HG03108 (cell line): ENCODE results near the gene PALD1.

Source experiments
- ATAC-seq: cut with Tn5 transposase; IDR thresholded peaks from one replicate; pipeline ENCODE4 v1.9.1; 2021; ENCODE audit warnings: moderate library complexity; ENCODE audit not compliant: unreplicated experiment

The PALD1 gene

DNA sequence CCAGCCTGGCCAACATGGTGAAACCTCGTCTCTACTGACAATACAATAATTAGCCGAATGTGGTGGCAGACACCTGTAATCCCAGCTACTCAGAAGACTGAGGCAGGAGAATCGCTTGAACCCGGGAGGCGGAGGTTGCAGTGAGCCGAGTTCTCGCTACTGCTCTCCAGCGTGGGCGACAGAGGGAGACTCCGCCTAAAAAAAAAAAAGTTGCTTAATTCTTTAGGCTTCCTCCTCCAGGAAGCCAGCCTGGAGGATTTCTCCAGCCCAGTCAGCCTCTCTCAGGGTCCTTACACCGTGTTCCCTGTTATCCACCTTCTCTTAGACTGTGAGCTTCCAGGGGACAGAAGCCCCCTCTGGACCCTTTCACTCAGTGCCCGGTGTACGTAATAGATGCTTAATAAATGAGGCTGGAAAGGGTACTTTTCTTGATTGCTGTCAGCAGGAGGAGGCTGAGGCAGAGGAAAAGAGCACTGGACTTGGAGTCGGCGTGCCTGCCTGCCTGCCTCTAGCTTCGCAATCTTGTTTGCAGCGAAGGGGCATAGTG, 20.7 kb upstream of the PALD1 start:
- ATAC-seq = no peak

DNA sequence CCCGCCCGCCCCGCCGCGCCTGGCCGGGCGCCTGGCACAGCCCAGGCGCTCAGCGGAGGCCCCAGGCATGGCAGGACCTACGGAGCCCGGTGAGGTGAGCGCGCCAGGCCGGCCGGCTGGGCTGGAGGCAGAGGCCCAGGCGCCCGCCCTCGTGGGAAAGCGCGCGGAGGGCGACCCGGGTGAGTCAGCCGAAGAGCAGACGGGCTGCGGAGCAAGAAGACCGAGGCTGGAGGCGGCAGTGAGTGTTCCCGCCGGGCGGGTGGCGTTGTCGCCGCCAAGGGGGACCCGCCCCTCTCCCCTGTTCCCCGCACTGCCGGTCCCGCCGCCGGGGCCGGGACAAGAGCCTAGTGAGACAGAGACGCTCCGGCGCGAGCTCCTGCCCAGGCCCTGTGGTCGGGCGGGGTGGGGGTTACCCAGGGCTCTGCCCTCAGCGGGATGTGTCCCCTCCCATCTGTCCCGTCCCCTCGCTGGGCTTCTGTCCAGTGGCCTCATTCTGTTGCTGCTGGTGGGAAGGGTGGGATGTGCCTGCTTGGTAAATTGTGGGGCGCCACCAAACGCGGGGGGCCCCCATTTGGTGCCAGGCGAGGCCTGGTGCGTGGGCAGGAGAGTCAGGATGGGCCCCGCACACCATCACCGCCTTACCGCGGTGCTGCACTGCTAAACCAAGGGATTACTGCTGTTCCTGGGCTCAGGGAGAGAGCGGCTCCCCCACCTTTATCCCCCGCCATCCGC, 20.1 kb upstream of the PALD1 start:
- no peak for ATAC-seq

DNA sequence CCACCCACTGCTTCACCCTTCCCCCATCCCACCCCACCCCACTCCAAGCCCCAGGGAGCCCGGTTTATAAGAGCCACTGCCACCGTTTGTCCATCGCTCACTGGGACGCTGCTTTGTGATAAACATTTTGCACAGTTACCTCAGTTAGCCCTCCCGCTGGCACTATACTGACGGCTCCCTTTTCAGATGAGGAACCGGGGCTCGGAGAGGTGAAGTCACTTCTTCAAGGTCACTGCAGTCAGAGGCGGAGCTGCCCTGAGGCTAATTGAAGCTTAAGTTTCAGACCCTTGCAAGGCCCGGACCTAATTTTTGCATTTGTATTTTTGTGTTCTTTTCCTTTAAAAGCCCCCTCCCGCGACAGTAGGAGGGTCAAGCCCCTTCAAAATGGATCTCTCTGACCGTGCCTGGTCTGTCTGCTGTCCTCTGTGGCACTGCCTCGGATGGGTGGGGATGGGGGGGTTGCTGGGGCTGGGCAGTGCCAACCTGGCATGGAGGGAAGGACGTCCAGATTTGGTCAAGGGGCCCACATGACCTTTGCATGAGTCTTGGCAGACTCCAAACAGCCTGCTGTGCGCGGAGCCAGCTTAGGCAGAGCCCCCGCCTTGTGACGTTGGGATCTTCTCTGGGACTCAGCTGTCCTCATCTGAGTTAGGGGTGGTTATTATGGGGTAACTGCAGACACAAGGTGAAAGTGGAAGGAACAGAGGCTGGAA, 19.4 kb upstream of the PALD1 start:
- ATAC-seq = no peak

DNA sequence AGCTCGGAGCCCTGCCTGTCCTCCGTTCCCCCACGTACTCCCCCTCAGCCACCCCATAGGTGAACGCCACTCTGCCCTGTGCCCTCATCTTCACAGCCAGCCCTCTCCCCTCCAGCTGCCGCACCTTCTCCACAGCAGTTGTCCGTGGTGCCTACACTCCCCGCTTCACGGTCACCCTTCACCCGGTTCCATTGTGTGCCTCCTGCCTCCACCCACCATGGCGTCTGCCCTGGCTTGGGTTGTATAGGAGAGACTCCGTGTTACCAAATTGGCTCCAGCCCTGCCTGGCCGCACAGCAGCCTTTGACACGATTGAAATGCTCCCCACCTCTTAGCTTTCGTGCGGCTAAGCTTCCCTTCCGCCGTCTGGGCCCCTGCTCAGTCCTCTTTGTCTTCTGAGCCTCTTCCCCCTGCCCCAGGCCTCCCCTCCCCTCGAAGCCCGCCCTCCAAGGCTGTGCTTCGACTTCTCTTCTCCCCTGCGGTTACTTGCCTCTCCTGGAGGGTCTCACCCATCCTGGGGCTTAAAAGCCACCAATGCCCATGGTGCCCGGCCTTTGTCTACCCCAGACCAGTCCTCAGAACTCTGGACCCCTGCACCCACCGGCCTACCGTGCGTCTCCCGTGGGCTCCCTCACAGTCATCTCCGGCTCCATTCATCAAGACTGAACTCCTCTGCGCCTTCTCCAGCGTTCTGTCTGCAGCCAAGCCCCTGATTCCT, 18.6 kb upstream of the PALD1 start:
- no peak for ATAC-seq

DNA sequence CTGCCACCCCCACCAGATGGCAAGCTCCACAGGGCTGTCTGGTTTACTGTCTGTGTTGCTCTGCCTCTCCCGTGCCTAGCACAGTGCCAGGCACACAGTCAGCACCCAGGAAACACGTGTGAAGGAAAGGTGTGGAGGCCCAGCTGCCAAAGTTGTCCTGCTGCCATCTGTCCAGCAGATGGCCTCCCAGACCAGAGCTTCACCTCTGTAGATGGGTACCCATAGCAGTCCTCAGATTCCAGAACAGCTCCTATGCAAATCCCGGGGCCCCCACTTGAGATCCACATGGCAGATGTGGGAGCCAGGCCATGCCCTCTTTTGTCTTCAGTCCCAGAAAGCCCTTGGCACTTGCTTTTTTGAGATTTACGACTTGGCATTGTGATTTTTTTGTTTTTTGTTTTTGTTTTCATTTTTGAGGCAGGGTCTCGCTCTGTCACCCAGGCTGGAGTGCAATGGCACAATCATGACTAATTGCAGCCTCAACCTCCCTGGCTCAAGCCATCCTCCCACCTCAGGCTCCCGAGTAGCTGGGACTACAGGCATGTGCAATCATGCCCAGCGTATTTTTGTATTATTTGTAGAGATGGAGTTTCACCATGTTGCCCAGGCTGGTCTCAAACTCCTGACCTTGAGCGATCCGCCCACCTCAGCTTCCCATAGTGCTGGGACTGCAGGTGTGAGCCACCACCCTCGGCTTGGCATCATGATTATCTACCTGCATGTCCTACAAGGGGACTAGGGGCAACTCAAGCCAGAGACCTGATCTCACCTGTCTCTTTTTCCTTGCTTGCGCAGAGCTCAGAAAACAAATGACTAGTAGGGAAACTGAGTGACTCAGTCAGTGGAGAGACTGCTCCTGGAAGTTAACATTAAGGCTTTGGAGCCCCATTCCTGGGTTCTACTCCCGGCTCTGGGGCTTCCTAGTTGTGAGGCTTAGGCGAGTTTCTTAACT, 16.9 kb upstream of the PALD1 start:
- ATAC-seq = no peak

DNA sequence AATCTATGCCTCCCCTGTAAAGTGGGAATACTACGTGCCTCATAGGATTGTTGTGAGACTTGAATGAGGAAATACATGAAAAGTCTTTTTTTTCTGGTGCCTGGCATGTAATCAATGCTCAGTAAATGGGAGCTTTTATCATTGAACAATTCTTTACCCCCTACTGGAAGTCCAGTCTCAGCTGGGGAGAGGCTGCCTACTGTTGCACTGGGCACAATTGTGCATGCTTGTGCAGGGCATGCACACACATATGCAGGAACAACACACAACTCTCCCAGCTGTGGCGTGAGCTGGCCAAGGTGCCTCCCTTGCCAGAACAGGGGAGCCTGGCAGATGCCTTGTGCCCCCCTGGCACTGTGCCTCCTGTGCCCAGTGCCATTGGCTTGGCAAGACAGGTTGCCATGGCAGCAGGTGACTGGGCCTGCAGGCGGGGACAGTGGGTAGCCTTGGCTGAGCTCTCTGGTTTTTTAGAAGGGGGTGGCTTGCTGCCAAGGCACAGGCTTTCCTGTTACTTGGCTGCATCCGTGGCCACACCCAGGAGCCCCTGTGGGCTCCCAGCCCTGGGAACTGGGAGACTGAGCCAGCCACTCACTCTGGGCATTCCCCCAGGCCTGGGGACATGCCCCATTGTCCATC, 16.1 kb upstream of the PALD1 start:
- no peak for ATAC-seq

DNA sequence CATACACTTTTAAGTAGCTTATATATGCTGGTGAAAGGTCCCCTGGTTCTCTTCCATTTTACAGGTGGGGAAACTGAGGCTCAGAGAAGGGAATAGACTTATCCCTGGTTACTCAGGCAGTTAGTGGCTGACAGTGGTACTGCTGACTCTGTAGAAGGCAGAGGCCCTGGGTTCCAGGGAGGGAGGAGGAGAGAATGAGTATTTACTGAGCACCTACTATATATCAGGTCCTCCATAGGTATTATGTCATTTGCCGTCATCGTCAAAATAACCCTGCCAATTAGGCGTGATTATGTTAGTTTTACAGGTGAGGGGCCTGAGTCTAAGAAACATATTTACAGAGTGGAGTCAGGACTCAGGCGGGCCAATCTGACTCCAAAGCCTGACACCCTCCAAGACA, 13.3 kb upstream of the PALD1 start:
- ATAC-seq = no peak

DNA sequence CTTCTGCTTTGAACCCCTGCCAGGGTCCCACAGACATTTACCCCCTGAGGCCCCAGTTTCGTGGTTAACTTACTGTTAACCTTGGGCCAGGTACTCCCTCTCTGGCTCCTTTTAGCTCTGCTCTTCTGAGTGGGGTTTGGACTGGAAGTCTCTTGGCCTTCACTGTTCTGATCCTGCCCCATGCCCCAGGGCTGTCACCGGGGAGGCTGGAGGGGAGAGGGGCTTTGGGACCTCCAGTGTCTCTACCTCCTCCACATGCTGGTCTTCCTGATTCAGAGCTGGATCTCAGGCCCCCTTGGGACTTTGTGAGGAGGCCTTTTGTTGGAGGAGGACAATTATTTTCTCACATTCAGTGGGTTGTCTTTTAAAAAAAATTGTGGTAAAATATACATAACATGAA, 12.7 kb upstream of the PALD1 start:
- no peak for ATAC-seq

DNA sequence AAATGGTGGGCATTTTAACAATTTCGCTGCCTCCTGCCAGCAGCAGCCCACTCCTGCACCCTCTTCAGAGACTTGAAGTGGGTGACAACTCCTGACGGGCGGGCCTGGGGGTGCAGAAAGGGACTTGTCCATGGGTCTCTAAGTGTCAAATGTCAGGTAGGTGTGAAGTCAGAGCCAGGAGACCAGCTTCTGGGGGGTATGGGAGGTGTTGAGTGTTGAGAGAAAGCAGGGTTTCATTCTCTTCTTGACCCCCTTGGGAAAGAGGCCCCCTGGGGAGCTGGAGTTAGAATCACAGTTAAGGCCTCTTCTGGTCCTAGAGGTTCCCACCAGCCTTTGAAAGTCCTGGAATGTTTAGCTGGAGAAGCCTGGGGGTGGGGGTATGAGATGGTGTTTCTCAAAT, 11.6 kb upstream of the PALD1 start:
- no peak for ATAC-seq

DNA sequence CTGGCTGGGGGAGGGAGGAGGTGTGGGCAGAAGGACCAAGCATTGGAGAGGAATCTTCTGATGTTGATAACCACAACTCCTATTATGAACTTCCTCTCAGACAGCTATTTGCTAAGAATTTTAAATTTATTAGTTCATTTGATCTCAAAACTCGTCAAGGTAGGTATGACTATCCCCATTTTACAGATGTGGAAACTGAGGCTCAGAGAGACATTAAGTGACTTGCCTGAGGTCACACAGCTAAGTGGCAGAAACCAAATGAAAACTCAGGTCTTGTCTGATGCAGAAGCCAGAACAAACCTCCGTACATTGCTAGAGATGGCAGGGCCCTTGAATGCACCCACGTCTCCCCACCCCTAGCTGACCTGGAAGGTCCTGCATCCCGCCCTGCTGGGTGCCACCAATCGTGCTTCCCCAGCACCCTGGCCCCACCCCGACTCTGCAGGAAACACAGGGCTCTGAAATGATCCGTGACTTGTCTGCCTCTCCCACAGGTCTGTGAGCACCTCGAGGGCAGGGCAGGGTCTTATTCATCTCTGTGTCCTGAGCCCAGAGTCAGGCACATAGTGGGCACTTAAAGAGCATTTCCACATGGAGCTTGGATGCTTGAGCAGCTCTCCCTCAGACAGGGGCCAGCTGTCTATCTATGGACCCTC, 5.6 kb upstream of the PALD1 start:
- ATAC-seq = no peak

DNA sequence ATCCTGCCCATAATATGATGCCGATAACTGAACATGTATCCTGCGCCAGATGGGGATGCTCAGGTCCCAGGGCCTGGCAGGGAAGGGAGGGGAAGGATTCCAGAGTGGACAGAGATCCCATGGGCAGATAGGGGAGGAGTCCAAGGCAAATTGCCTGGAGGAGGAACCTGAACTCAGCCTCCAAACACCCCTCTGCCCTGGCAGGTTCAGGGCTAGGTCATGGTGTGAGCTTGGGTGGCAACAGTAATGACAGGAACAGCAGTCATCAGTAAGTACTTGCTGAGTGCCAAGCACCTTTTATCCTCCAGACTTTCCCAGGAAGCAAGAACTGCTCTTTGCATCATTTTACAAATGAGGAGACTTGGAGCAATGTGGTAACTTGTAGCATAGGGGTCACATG, 3.8 kb upstream of the PALD1 start:
- ATAC-seq = no peak

DNA sequence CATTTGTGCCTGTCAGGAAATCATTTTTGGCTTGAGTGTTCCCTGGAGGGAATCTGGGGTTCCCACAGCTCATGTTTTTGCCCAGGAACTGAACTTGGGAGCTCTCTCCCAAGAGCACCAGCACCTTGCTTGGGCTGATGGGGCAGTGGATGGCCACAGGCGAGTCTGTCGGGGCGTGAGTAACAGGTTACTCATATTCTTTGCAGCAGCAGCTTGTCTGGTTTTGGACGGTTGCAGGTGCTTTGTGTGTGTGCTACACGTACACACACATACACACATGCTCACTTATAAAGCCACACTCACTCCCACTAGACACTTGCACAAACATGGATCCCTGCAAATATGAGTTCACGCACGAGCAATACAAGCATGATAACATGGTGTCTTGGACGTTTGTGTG, 2.9 kb upstream of the PALD1 start:
- no peak for ATAC-seq

DNA sequence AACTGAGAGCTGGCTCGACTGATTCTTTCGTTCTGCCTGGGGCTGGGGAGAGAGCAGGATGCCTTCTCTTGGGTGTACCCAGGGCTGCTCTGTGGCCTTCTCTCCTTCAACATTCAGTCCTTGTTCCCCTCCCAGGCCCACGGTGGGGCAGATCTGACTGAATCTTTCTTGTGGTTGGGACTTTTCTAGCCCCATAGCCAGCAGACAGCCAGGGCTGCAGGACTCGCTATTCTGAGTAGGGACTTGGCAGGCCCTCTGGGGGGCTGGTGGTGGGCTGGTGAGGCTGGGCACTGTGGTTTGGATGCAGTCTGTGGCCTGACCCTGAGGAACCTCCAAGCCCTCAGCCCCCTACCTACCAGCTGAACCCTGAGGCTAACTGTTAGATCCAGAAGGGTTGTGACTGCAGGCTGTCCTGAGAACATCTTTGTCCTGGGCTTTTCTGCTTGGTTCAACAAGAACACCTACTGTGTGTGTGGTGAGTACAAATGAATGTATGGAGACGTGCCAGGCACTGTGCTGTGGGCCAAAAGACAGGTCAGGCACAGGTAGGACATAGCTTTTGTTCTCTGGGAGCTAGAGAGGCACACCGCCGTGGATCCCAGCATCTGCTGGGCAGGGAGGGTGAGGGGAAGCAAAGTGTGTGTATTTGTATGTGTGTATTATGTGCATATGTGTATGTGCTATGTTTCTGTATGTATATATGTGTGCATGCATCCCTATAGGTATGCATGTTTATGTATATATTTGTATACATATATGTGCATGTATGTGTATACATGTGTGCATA, 2.1 kb upstream of the PALD1 start:
- no peak for ATAC-seq

DNA sequence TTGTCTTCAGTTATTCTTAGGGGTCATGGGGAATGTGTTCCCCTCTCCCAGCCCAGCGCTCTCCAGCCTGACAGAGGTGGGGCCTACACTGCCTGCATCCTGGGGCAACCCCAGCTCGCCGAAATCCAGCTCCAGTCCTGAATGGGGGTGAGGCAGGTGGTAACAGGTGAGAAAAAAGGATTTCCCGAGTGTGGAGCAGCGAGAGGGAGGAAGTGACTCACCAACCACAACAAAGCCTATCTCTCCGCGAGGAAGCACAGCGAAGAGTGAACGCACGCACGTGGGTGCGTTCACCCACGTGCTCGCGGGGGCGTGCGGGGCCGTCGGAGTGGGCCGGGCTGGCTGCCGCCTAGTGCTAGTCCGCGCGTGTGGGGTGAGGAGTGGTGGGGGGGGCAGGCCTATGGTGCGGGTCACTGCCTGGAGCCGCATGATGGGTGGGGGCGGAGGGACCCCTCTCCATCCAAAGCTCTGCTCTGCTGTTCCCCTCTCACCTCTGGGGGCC, 855 bp upstream of the PALD1 start:
- ATAC-seq = no peak

DNA sequence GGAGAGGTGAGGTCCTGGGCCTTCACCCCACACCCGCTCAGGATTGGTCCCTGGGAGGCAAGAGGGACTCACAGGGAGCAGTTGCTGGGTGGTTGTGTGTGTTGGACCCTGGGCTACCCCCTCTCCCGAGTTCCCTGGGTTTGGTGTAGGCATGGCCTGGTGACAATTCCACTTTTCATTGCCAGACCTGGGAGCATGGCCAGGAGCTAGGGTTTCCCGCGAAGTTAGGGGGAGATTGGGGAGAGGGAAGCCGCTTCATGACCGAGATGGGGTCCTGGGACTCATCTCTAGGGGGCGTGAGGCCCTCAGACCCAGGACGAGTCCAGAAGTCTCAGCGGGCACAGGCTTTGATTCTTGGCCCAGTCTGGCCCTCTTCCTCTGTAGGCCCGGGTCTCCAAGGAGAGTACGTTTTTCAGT, 606 bp downstream of the PALD1 start:
- no peak for ATAC-seq

DNA sequence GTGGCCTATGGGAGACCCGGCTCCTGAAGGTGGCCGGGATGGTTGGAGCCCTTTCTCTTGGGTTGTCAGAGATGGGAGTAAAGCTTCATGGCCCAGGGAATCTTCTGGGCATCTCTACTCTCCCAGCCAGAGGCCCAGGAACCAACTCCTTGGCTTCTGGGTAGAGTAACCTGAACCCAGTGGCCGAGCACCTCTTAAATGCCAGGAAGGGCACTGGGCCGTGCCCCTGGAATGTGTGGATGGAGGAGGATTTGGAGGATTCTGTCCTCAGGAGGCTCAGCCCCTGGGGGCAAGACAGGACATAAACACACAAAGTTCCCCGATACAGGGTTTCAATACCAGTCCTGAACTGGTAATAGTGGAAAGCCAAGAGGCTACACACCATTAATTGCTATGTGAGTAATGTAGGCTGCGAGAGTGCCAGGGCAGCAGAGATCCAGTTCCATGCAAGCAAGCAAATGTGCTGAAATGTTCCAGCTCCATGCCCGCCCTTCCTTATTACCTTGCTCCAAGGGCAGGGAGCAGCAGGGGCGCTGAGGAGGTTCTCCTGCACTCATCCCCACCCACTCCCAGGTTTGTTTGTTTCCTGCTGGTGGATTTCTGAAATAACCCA, 1.2 kb downstream of the PALD1 start:
- ATAC-seq = no peak

DNA sequence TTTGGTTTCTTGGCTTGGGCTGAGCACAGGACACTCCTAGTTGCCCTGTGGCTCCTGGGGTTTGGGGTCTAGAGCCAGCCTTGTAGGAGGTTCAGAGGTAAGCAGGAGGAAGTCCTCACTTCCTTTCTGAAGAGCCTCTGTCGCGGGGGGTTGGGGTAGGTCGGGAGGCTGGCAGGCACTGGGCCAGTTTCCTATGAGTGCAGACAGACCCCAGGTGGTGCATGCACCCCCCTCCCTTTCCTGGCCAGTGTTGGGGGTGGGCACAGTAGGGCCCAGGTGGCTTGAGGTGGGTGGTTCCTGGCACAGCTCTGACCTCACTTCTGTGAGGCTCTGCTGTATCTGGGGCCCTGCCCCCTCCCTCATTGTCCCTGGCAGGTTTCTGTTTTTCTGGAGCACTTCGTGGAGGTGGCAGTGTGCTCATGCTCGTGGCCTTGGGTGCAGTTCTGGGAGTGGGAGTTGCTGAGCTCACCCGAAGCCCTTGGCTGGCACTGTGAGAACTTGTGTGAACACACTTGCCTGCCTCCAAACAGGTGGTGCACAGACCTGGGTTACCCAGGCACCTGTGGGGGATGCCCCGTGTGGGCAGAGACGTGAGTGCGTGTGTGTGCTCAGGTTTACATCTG, 1.8 kb downstream of the PALD1 start:
- ATAC-seq = peak; percentile 36

DNA sequence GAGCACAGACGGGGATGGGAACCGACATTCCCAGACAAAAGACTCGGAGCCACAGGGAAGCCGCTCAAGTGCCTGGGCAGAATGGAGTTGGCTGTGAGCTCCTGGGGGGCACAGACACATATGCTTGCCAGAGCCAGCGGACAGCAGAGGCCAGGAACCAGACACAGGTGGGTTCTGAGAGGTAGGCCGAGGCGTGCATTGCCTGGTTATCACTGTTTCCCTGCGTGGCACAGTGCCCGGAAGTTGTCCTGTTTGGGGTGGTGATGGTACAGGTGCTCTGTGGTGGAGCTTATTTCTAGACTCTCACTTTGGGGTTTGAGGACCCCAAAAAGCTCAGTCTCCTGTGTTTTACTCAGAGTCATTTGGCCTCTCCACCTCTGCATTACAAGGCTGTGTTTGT, 2.5 kb downstream of the PALD1 start:
- no peak for ATAC-seq
